ENCODE measurements around the gene RBM39. TPM values are rescaled to one million over a fixed set of nuclear protein-coding genes. Genes with fewer than 3 reads are reported as not detected.
"Not testable (repeated sequence)": the region's sequence is repeated elsewhere in the genome, so short reads cannot be mapped to it uniquely, and the experiment has no call there.

RBM39 gene
- total RNA-seq, 2 donors from 2014 or later, result 264 to 309 TPM

GRCh38 chr20:35697696-35698297 is 44.3 kb downstream of the RBM39 start:
- H3K4me3 ChIP-seq, result no peak overlapping the region
- no peaks in the 10 kb centered on the region for H3K36me3 ChIP-seq (replicated peaks in 1 of 2; ENCODE audit: insufficient read depth in 1 of 2, low read depth in 2 of 2)
- no peaks in the 10 kb centered on the region for H3K9me3 ChIP-seq
- peaks cover 21% of the 10 kb centered on the region for H3K4me1 ChIP-seq
- no peak overlapping the region for H3K27ac ChIP-seq
- no peak for DNase-seq
- no peaks in the 10 kb centered on the region for H3K27me3 ChIP-seq
- intact Hi-C loops (cut with DNase I), result loop anchor here (10.0 kb wide), 1 partner anchor 93 kb away; no protein-coding TSS in a partner anchor
- WGBS, 2 donors, result 41 to 48% methylated on average over 9 of the region's 9 CpGs
- no peak for ATAC-seq
- no peak for TF ChIP-seq CTCF (IDR thresholded peaks at IDR 0.05)
- no peak for TF ChIP-seq POLR2A (IDR thresholded peaks at IDR 0.05)

- Histone ChIP-seq H3K4me1 (peaks cover 21% of the 10 kb centered on the region), H3K36me3 (replicated peaks in 1 of 2; ENCODE audit: insufficient read depth in 1 of 2, low read depth in 2 of 2) (no peaks in the 10 kb centered on the region), H3K9me3 (no peaks in the 10 kb centered on the region), H3K27me3 (no peaks in the 10 kb centered on the region), H3K4me3 (no peak overlapping the region), H3K27ac (no peak overlapping the region)
- DNase-seq, result no peak
- TF ChIP-seq POLR2A (IDR thresholded peaks at IDR 0.05), result no peak
- intact Hi-C loops (cut with DNase I), result loop anchor here (10.0 kb wide), 1 partner anchor 91 kb away; no protein-coding TSS in a partner anchor
- 85 to 94% methylated on average over 4 of the region's 4 CpGs for WGBS, 2 donors
- ATAC-seq, result no peak
These were observed 46.1 kb downstream of the RBM39 start for GRCh38 chr20:35695978-35696377.

- Histone ChIP-seq H3K36me3 (replicated peaks in 1 of 2; ENCODE audit: insufficient read depth in 1 of 2, low read depth in 2 of 2) (peaks cover 0 to under 1% of the 10 kb centered on the region in 2 donors), H3K4me3 (no peak overlapping the region), H3K9me3 (no peaks in the 10 kb centered on the region), H3K27me3 (no peaks in the 10 kb centered on the region), H3K27ac (no peak overlapping the region), H3K4me1 (peaks cover 16% of the 10 kb centered on the region)
- intact Hi-C loops (cut with DNase I), result loop anchor here (10.0 kb wide), 1 partner anchor 90 kb away; no protein-coding TSS in a partner anchor
- ATAC-seq, result no peak
- WGBS, 2 donors, result 30 to 65% methylated on average over 2 of the region's 2 CpGs
- no peak for DNase-seq
- no peak for TF ChIP-seq POLR2A (IDR thresholded peaks at IDR 0.05)
- TF ChIP-seq CTCF (IDR thresholded peaks at IDR 0.05), result no peak
These were observed 46.8 kb downstream of the RBM39 start for GRCh38 chr20:35695245-35695749.

- H3K36me3 ChIP-seq (replicated peaks in 1 of 2; ENCODE audit: insufficient read depth in 1 of 2, low read depth in 2 of 2), result peaks cover 0 to 13% of the 10 kb centered on the region in 2 donors
- H3K4me1 ChIP-seq, result no peaks in the 10 kb centered on the region
- 82 to 86% methylated on average over 4 of the region's 4 CpGs for WGBS, 2 donors
- intact Hi-C loops (cut with DNase I), result loop anchor here (10.0 kb wide), 1 partner anchor 85 kb away; no protein-coding TSS in a partner anchor
- no peaks in the 10 kb centered on the region for H3K9me3 ChIP-seq
- no peak overlapping the region for H3K27ac ChIP-seq
- H3K27me3 ChIP-seq, result no peaks in the 10 kb centered on the region
- TF ChIP-seq POLR2A (IDR thresholded peaks at IDR 0.05), result no peak
- TF ChIP-seq CTCF (IDR thresholded peaks at IDR 0.05), result no peak
- DNase-seq (no peak), ATAC-seq (no peak)
- H3K4me3 ChIP-seq, result no peak overlapping the region
These were observed 51.8 kb downstream of the RBM39 start for GRCh38 chr20:35690265-35690664.

GRCh38 chr20:35686872-35687271 is 55.2 kb downstream of the RBM39 start:
- ATAC-seq; intact Hi-C loops (cut with DNase I); H3K27me3 ChIP-seq; H3K9me3 ChIP-seq; H3K4me3 ChIP-seq; H3K4me1 ChIP-seq; DNase-seq; H3K27ac ChIP-seq: not testable (repeated sequence)
- TF ChIP-seq CTCF (IDR thresholded peaks at IDR 0.05), result peak in 1 of 7 experiments; percentile 8
- 91 to 92% methylated on average over 11 of the region's 11 CpGs for WGBS, 2 donors
- peaks cover 0 to 13% of the 10 kb centered on the region in 2 donors for H3K36me3 ChIP-seq (replicated peaks in 1 of 2; ENCODE audit: insufficient read depth in 1 of 2, low read depth in 2 of 2)

- H3K27me3 ChIP-seq; H3K4me3 ChIP-seq; intact Hi-C loops (cut with DNase I); DNase-seq; H3K27ac ChIP-seq; ATAC-seq; H3K4me1 ChIP-seq; H3K9me3 ChIP-seq: not testable (repeated sequence)
- H3K36me3 ChIP-seq (replicated peaks in 1 of 2; ENCODE audit: insufficient read depth in 1 of 2, low read depth in 2 of 2), result peaks cover 0 to 13% of the 10 kb centered on the region in 2 donors
- 95 to 97% methylated on average over 9 of the region's 9 CpGs for WGBS, 2 donors
These were observed 56.7 kb downstream of the RBM39 start for GRCh38 chr20:35685368-35685767.
